ENCODE data around the gene DOLK. TPM values are rescaled to one million over a fixed set of nuclear protein-coding genes. Genes with fewer than 3 reads are reported as not detected.
"Not testable (repeated sequence)": the region's sequence is repeated elsewhere in the genome, so short reads cannot be mapped to it uniquely, and the experiment has no call there.

The DOLK gene
- total and polyA plus RNA-seq, 11 donors = 7.8 to 15.6 (median 10.6) TPM

DNA sequence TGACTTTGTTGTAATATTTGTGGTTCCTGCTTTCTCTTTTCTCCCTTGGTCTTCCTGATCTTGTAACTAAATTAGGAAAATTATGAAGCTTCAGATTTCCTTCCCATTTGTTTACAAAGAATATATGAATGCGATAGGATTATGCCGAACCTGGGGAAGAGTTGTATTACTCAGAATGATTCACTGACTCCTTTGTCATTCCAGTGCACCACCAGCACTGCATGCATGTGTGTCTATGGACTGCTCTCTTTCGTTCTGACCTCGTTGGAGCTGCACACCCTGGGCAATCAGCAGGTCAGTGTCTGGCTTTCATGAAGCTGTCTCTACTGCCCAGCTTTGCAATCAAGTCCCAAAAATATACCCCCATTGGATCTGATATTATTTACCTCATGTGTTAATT is 25.6 kb upstream of the DOLK start:
- peaks cover 0 to 100% (median 94%) of the 10 kb centered on the region in 9 donors for H3K36me3 ChIP-seq
- 69 to 79% (median 76%) methylated on average over 4 of the region's 4 CpGs for WGBS, 4 donors
- no peak for DNase-seq
- no peaks in the 10 kb centered on the region for H3K9me3 ChIP-seq
- no peak overlapping the region for H3K27ac ChIP-seq
- H3K4me1 ChIP-seq = no peaks in the 10 kb centered on the region
- TF ChIP-seq, protein P1, sequence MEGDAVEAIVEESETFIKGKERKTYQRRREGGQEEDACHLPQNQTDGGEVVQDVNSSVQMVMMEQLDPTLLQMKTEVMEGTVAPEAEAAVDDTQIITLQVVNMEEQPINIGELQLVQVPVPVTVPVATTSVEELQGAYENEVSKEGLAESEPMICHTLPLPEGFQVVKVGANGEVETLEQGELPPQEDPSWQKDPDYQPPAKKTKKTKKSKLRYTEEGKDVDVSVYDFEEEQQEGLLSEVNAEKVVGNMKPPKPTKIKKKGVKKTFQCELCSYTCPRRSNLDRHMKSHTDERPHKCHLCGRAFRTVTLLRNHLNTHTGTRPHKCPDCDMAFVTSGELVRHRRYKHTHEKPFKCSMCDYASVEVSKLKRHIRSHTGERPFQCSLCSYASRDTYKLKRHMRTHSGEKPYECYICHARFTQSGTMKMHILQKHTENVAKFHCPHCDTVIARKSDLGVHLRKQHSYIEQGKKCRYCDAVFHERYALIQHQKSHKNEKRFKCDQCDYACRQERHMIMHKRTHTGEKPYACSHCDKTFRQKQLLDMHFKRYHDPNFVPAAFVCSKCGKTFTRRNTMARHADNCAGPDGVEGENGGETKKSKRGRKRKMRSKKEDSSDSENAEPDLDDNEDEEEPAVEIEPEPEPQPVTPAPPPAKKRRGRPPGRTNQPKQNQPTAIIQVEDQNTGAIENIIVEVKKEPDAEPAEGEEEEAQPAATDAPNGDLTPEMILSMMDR (IDR thresholded peaks at IDR 0.05) = no peak
- no peak for TF ChIP-seq POLR2A (IDR thresholded peaks at IDR 0.05)
- H3K4me3 ChIP-seq = no peak overlapping the region
- H3K27me3 ChIP-seq = no peaks in the 10 kb centered on the region
- intact Hi-C loops (cut with DNase I) = no loop called here
- ATAC-seq = no peak

DNA sequence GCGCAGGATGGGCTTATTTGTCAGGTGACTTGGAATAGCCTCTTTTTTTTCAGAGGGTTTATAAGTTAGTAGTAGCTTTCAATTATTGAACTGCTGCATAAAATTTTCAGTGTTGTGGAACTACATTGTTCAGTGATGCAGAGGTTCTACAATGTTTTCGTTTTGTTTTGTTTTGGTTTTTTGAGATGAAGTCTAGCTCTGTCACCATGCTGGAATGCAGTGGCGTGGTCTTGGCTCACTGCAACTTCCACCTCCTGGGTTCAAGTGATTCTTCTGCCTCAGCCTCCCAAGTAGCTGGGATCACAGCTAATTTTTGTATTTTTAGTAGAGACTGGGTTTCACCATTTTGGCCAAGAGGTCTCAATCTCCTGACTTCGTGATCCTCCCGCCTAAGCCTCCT is 22.1 kb upstream of the DOLK start:
- DNase-seq = no peak
- no peak overlapping the region for H3K4me3 ChIP-seq
- ATAC-seq = no peak
- H3K36me3 ChIP-seq = peaks cover 0 to 92% (median 73%) of the 10 kb centered on the region in 9 donors
- intact Hi-C loops (cut with DNase I) = loop anchor here in 1 of 10 donors (10.0 kb wide), 1 partner anchor 365 kb away; no protein-coding TSS in a partner anchor
- no peak overlapping the region for H3K27ac ChIP-seq
- H3K4me1 ChIP-seq = no peaks in the 10 kb centered on the region
- TF ChIP-seq, protein P1 (IDR thresholded peaks at IDR 0.05) = no peak
- TF ChIP-seq POLR2A (IDR thresholded peaks at IDR 0.05) = no peak
- WGBS, 4 donors = 96 to 98% (median 97%) methylated on average over 5 of the region's 5 CpGs
- no peaks in the 10 kb centered on the region for H3K9me3 ChIP-seq
- H3K27me3 ChIP-seq = no peaks in the 10 kb centered on the region

DNA sequence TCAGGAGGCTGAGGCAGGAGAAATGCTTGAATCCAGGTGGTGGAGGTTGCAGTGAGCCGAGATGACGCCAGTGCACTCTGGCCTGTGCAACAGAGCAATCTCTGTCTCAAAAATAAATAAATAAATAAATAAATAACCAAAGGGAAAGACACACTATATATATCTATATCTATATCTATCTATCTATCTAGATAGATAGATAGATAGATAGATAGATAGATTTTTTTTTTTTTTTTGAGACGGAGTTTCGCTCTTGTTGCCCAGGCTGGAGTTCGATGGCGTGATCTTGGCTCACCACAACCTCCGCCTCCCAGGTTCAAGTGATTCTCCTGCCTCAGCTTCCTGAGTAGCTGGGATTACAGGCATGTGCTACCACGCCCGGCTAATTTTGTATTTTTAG is 14.0 kb upstream of the DOLK start:
- H3K4me1 ChIP-seq, H3K9me3 ChIP-seq, H3K27ac ChIP-seq, H3K4me3 ChIP-seq, ATAC-seq, H3K27me3 ChIP-seq, DNase-seq: not testable (repeated sequence)
- 94 to 97% (median 95%) methylated on average over 9 of the region's 9 CpGs for WGBS, 4 donors
- peaks cover 0 to 94% (median 88%) of the 10 kb centered on the region in 9 donors for H3K36me3 ChIP-seq
- intact Hi-C loops (cut with DNase I) = loop anchor here in 1 of 10 donors (10.0 kb wide), 1 partner anchor 357 kb away; no protein-coding TSS in a partner anchor

- no peak for DNase-seq
- ATAC-seq = peak in 1 of 4 donors; percentile 17
- Histone ChIP-seq H3K36me3 (peaks cover 0 to 42% (median 16%) of the 10 kb centered on the region in 9 donors), H3K4me1 (peaks cover 0 to 47% (median 30%) of the 10 kb centered on the region in 12 donors), H3K9me3 (no peaks in the 10 kb centered on the region), H3K27me3 (no peaks in the 10 kb centered on the region), H3K4me3 (peak overlapping the region; percentile 61 to 97 (median 82)), H3K27ac (peak overlapping the region in 11 of 12 donors; percentile 80 to 96 (median 91))
- intact Hi-C loops (cut with DNase I) = no loop called here
- 0 to 1% (median 0%) methylated on average over 18 to 20 of the region's 20 CpGs for WGBS, 4 donors
- TF ChIP-seq, protein P1 (IDR thresholded peaks at IDR 0.05) = no peak
- peak in 1 of 2 donors; percentile 2 for TF ChIP-seq POLR2A (IDR thresholded peaks at IDR 0.05)
Observed at GRCh38 chr9:128947277-128947526, 201 bp downstream of the DOLK start.

Data from heart left ventricle (tissue), 16 donors.